ENCODE measurements around the gene DENND10. TPM values are rescaled to one million over a fixed set of nuclear protein-coding genes. Genes with fewer than 3 reads are reported as not detected.

Gene DENND10
- total and polyA plus RNA-seq, 2 donors (not counting 3 experiments of a cell fraction or from before 2014, with no cell fraction given) = 39.1 to 50.1 TPM

DNA sequence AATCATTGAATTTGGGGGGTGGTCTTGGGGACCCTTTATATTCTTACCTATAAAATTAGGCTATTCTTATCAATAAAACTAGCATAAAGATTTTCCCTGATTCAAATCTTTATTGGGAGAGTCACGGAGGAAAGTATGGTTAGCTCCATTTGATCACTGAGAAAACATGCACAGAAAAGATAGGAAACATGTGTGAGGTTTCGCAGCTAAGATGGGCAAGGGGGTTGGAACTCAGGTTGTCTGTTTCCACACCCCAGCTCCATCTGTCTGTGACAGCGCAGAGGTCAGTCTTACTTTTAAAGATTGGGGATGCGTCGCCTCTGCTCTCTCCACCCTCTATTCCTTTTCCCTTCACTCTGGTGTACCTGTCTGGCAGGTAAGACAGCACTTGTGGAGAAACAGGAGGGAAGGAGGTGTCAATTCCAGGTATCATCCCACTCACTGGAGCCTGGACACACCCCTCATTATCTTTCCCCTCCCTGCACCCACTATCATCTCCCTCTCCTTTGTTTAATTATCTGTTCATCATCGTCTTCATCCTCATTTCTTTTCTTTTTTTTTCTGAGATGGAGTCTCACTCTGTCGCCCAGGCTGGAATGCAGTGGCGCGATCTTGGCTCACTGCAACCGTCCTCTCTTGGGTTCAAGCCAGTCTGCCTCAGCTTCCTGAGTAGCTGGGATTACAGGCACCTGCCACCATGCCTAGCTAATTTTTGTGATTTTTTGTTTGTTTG lies 2.4 kb upstream of the DENND10 start:
- peaks cover 22% of the 10 kb centered on the region for H3K4me1 ChIP-seq (ENCODE audit: control insufficient read depth, extremely low read depth, insufficient read depth, low read length)
- H4K20me1 ChIP-seq (replicated peaks; ENCODE audit: control insufficient read depth, extremely low read depth, insufficient read depth, low read length) = no peaks in the 10 kb centered on the region
- no peak overlapping the region for H3K4me3 ChIP-seq (replicated peaks in 1 of 3; ENCODE audit: insufficient read depth in 1 of 3, low read depth in 1 of 3, low read length in 3 of 3)
- FAIRE-seq (no peak), DNase-seq (ENCODE audit: low read depth, low spot score) (no peak)
- no peak for TF ChIP-seq FOS (IDR thresholded peaks at IDR 0.05; ENCODE audit: borderline replicate concordance, insufficient read depth, low read length)
- no peak for TF ChIP-seq GATA2 (IDR thresholded peaks at IDR 0.05; ENCODE audit: insufficient read depth, insufficient read length, low read depth, low read length)
- no peak for TF ChIP-seq POLR2AphosphoS5 (IDR thresholded peaks at IDR 0.05; ENCODE audit: insufficient read depth, low read depth, low read length)
- no peak for TF ChIP-seq EZH2 (IDR thresholded peaks at IDR 0.05; ENCODE audit: borderline replicate concordance, low read depth, low read length, severe bottlenecking)
- TF ChIP-seq POLR2A (IDR thresholded peaks at IDR 0.05; ENCODE audit: low read depth, low read length) = no peak
- TF ChIP-seq MYC (IDR thresholded peaks at IDR 0.05; ENCODE audit: low read depth, low read length) = no peak
- H3K9me3 ChIP-seq (replicated peaks; ENCODE audit: control insufficient read depth, insufficient read depth, low read length) = no peaks in the 10 kb centered on the region
- no peaks in the 10 kb centered on the region for H3K27me3 ChIP-seq (ENCODE audit: control insufficient read depth in 2 of 2, insufficient read depth in 2 of 2, low read length in 2 of 2)
- H3K27ac ChIP-seq (ENCODE audit: insufficient read depth, low read depth, low read length) = no peak overlapping the region
- dilution Hi-C loops (cut with MboI; ENCODE audit: extremely low pct_ligation_motif_present, low sequenced_read_pairs) (no loop called here), intact Hi-C loops (cut with micrococcal nuclease) (loop anchor here (5.0 to 10.0 kb wide), 2 partner anchors 66 to 553 kb away; partner anchors contain the start of genes BAG3 and SFXN4)
- ChIA-PET POLR2A (interaction anchor here (0.7 kb wide), 1 partner anchor 28 kb away, joined by 5 read pairs; no protein-coding TSS in a partner anchor), CTCF (interaction anchor here (0.9 to 1.2 kb wide), 2 partner anchors 9 to 388 kb away, joined by 3 to 9 read pairs; no protein-coding TSS in a partner anchor)
- no peaks in the 10 kb centered on the region for H3K36me3 ChIP-seq (ENCODE audit: control insufficient read depth in 2 of 2, extremely low read depth in 1 of 2, insufficient read depth in 2 of 2, low read length in 2 of 2)
- peak overlapping the region; percentile 23 for H2AFZ ChIP-seq (ENCODE audit: low read depth, low read length)
- no TSS peak for BruUV-seq (replicated peaks)
- peaks cover 16% of the 10 kb centered on the region for H3K79me2 ChIP-seq (ENCODE audit: control insufficient read depth, insufficient read depth, low read length)
- no peak overlapping the region for H3K9ac ChIP-seq (replicated peaks; ENCODE audit: extremely low read depth, insufficient read depth, low read length)
- H3K9me1 ChIP-seq (replicated peaks; ENCODE audit: control insufficient read depth, extremely low read depth, insufficient read depth, low read length) = no peaks in the 10 kb centered on the region
- H3K4me2 ChIP-seq (ENCODE audit: insufficient read depth, low read length) = peak overlapping the region; percentile 9
